Endothelial cell of umbilical vein (primary cell): ENCODE measurements around the gene KIAA1217. TPM values are rescaled to one million over a fixed set of nuclear protein-coding genes. Genes with fewer than 3 reads are reported as not detected.

Source experiments
- BruUV-seq: library from RNA; stranded (reverse); fragments of 400-500 nt; replicated peaks from 2 replicates; lab custom pipeline; 2021; lab: Mats Ljungman, UMichigan
- CTCF ChIA-PET: fragments of 300-600, 350-600 bp; sonication (Branson Sonifier 250); formaldehyde crosslinking; loops from one replicate; lab custom pipeline; 2021; ENCODE audit warnings: antibody characterized with exemption, inconsistent platforms; lab: Charles Lee
- POLR2A ChIA-PET: fragments of 300-600, 350-600 bp; sonication (Branson Sonifier 250); formaldehyde crosslinking; loops from one replicate; lab custom pipeline; 2021; ENCODE audit warnings: antibody characterized with exemption, inconsistent platforms; lab: Charles Lee
- DNase-seq: peaks from one replicate; pipeline ENCODE4 v3.0.0-alpha.2; 2011; ENCODE audit warnings: low read depth, low spot score
- FAIRE-seq: peaks from 2 replicates; lab custom pipeline; 2011; peaks lifted over from hg19 to GRCh38; lab: Jason Lieb, UNC
- H2AFZ ChIP-seq: 2 replicates; pipeline ENCODE4 v1.6.0; 2012; ENCODE audit warnings: low read depth, low read length, control low read depth, inconsistent platforms
- H3K27ac ChIP-seq: 2 replicates; pipeline ENCODE4 v1.5.1; 2011; ENCODE audit warnings: low read depth, mild to moderate bottlenecking, control low read depth, low read length, moderate library complexity; ENCODE audit not compliant: insufficient read depth
- H3K27me3 ChIP-seq, 2 experiments: 2 replicates each; pipeline versions ENCODE4 v1.6.0 to v1.6.1; 2011; ENCODE audit warnings: low read length in 2 of 2, mixed read lengths in 1 of 2; ENCODE audit not compliant: control insufficient read depth in 2 of 2, insufficient read depth in 2 of 2
- H3K36me3 ChIP-seq, 2 experiments: 2 replicates in 1 of 2; 3 replicates in 1 of 2; pipeline ENCODE4 v1.5.1; 2011; ENCODE audit warnings: low read length in 2 of 2, mild to moderate bottlenecking in 1 of 2, moderate library complexity in 1 of 2; ENCODE audit not compliant: control insufficient read depth in 2 of 2, insufficient read depth in 2 of 2; ENCODE audit errors: extremely low read depth in 1 of 2
- H3K4me1 ChIP-seq: 3 replicates; pipeline ENCODE4 v1.5.1; 2011; ENCODE audit warnings: mild to moderate bottlenecking, low read length; ENCODE audit not compliant: control insufficient read depth, insufficient read depth; ENCODE audit errors: extremely low read depth
- H3K4me2 ChIP-seq: 2 replicates; pipeline ENCODE4 v1.6.1; 2011; ENCODE audit warnings: low read length, control low read depth, mixed read lengths; ENCODE audit not compliant: insufficient read depth
- H3K4me3 ChIP-seq, 3 experiments: fragments of 200-600 bp in 1 of 3; sonication (generic), shearing (Covaris generic) in 1 of 3; replicated peaks in 1 of 3; 2 replicates each; pipeline ENCODE4 v1.5.1; 2011 to 2016; ENCODE audit warnings: control low read depth in 3 of 3, low read length in 3 of 3, mild to moderate bottlenecking in 2 of 3, inconsistent platforms in 1 of 3, low read depth in 1 of 3, moderate library complexity in 1 of 3; ENCODE audit not compliant: insufficient read depth in 1 of 3
- H3K79me2 ChIP-seq: 2 replicates; pipeline ENCODE4 v1.6.0; 2012; ENCODE audit warnings: low read length, inconsistent platforms; ENCODE audit not compliant: control insufficient read depth, insufficient read depth
- H3K9ac ChIP-seq: replicated peaks from 2 replicates; pipeline ENCODE3; 2011; ENCODE audit warnings: low read length, control low read depth; ENCODE audit not compliant: insufficient read depth; ENCODE audit errors: extremely low read depth
- H3K9me1 ChIP-seq: replicated peaks from 3 replicates; pipeline ENCODE4 v1.6.0; 2011; ENCODE audit warnings: mild to moderate bottlenecking, low read length; ENCODE audit not compliant: control insufficient read depth, insufficient read depth; ENCODE audit errors: extremely low read depth
- H3K9me3 ChIP-seq: replicated peaks from 2 replicates; pipeline ENCODE4 v1.5.1; 2012; ENCODE audit warnings: low read length, inconsistent platforms; ENCODE audit not compliant: control insufficient read depth, insufficient read depth
- H4K20me1 ChIP-seq: replicated peaks from 2 replicates; pipeline ENCODE3; 2011; ENCODE audit warnings: mild to moderate bottlenecking, low read length; ENCODE audit not compliant: control insufficient read depth, insufficient read depth; ENCODE audit errors: extremely low read depth
- FOS ChIP-seq: IDR thresholded peaks from 2 replicates; pipeline ENCODE4 v1.6.1; 2011; ENCODE audit warnings: mild to moderate bottlenecking, low read length, moderate library complexity, borderline replicate concordance; ENCODE audit not compliant: insufficient read depth
- JUN ChIP-seq: IDR thresholded peaks from 2 replicates; pipeline ENCODE4 v1.6.1; 2011; ENCODE audit warnings: borderline replicate concordance, low read depth; ENCODE audit not compliant: insufficient read length, insufficient read depth
- MAX ChIP-seq: IDR thresholded peaks from 2 replicates; pipeline ENCODE4 v1.6.1; 2011; ENCODE audit not compliant: insufficient read depth, insufficient read length
- MYC ChIP-seq: IDR thresholded peaks from one replicate; pipeline ENCODE4 v1.6.1; 2011; ENCODE audit warnings: mild to moderate bottlenecking, low read depth, low read length
- dilution Hi-C: fragments of 300-500 bp; cut with MboI; formaldehyde crosslinking; loops from one replicate; pipeline ENCODE4 v1.15.0; 2019; ENCODE audit warnings: low sequenced_read_pairs; ENCODE audit not compliant: extremely low pct_ligation_motif_present
- intact Hi-C: fragments of 100-400 bp; cut with micrococcal nuclease; formaldehyde crosslinking; loops from one replicate; pipeline ENCODE4 v1.10.0; 2022
- polyA plus RNA-seq, 4 experiments: library from polyadenylated mRNA; depleted of rRNA in 3 of 4; stranded (reverse) in 3 of 4; unstranded in 1 of 4; fragments of >200 nt; gene quantifications; 2 replicates each; pipeline versions ENCODE4 v1.2.1 to v1.2.3, GENCODE V29; 2011 to 2012; ENCODE audit warnings: missing spikeins in 1 of 4
- total RNA-seq: library from RNA; stranded (reverse); gene quantifications from 2 replicates; pipeline ENCODE4 v1.2.3, GENCODE V29; 2021

The KIAA1217 gene
- total and polyA plus RNA-seq, 2 donors (not counting 3 experiments of a cell fraction or from before 2014, with no cell fraction given), result 0.83 to 10.3 TPM

- Histone ChIP-seq H3K27ac (no peak overlapping the region), H3K27me3 (no peaks in the 10 kb centered on the region), H3K36me3 (no peaks in the 10 kb centered on the region), H4K20me1 (no peaks in the 10 kb centered on the region), H2AFZ (no peak overlapping the region), H3K4me2 (no peak overlapping the region), H3K4me1 (no peaks in the 10 kb centered on the region), H3K9me3 (no peaks in the 10 kb centered on the region), H3K9ac (no peak overlapping the region), H3K9me1 (no peaks in the 10 kb centered on the region), H3K4me3 (no peak overlapping the region), H3K79me2 (no peaks in the 10 kb centered on the region)
- CTCF ChIA-PET, result interaction anchor here (0.6 kb wide), 2 partner anchors 11 to 177 kb away, joined by 3 to 4 read pairs; no protein-coding TSS in a partner anchor
- POLR2A ChIA-PET, result no interaction called here
- FAIRE-seq (no peak), DNase-seq (no peak)
- BruUV-seq, result no TSS peak
- TF ChIP-seq JUN, result no peak
- dilution Hi-C loops (no loop called here), intact Hi-C loops (no loop called here)
Measured at GRCh38 chr10:24255881-24256311, 47.0 kb downstream of the KIAA1217 start.

- dilution Hi-C loops, result no loop called here
- Histone ChIP-seq H2AFZ (no peak overlapping the region), H3K27ac (no peak overlapping the region), H3K4me1 (no peaks in the 10 kb centered on the region), H3K4me2 (no peak overlapping the region), H3K9me1 (no peaks in the 10 kb centered on the region), H3K36me3 (no peaks in the 10 kb centered on the region), H3K9me3 (no peaks in the 10 kb centered on the region), H4K20me1 (no peaks in the 10 kb centered on the region), H3K79me2 (no peaks in the 10 kb centered on the region), H3K27me3 (no peaks in the 10 kb centered on the region), H3K4me3 (no peak overlapping the region), H3K9ac (no peak overlapping the region)
- FAIRE-seq (no peak), DNase-seq (no peak)
- POLR2A ChIA-PET, result no interaction called here
- intact Hi-C loops, result no loop called here
- TF ChIP-seq MAX (no peak), FOS (no peak), MYC (no peak)
- no TSS peak for BruUV-seq
- CTCF ChIA-PET, result no interaction called here
Measured at GRCh38 chr10:24256619-24257107, 47.7 kb downstream of the KIAA1217 start.
